Astrocyte of the spinal cord (primary cell): Measurements from ENCODE around the gene CA5A.
A peak's percentile ranks its signal among the peaks of the same experiment; 100 is the strongest.
"Not testable (repeated sequence)": the region's sequence is repeated elsewhere in the genome, so short reads cannot be mapped to it uniquely, and the experiment has no call there.

Experiments used
- DNase-seq: peaks from one replicate; pipeline ENCODE4 v3.0.0; 2011; ENCODE audit warnings: low read depth, low spot score
- H3K4me3 ChIP-seq: 2 replicates; pipeline ENCODE4 v1.5.1; 2011; ENCODE audit warnings: low read depth, mild to moderate bottlenecking, low read length, moderate library complexity
- CTCF ChIP-seq: IDR thresholded peaks from 2 replicates; pipeline ENCODE4 v1.5.1; 2012; ENCODE audit warnings: low read depth, mild to moderate bottlenecking, low read length, inconsistent platforms
- in situ Hi-C: cut with HindIII; loops from 2 replicates; pipeline ENCODE4 v1.10.0; 2017; ENCODE audit warnings: low sequenced_read_pairs

CA5A gene

DNA sequence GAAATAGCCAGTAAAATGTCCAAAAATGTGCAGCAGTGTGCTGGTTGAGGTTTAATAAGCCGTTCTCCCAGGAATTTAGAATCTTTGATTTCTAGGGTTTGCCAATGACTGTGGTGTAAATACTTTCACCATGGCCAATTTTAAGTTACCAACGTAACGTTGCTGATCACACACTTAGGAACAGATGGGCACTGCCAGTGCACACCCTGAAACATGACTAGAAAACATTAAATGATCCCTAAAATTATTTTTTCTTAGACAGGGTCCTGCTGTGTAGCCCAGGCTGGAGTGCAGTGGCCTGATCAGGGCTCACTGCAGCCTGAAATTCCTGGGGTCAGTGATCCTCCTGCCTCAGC, 3.2 kb downstream of the CA5A start:
- in situ Hi-C loops: no loop called here
- TF ChIP-seq CTCF: no peak
- no peak overlapping the region for H3K4me3 ChIP-seq
- DNase-seq: no peak

DNA sequence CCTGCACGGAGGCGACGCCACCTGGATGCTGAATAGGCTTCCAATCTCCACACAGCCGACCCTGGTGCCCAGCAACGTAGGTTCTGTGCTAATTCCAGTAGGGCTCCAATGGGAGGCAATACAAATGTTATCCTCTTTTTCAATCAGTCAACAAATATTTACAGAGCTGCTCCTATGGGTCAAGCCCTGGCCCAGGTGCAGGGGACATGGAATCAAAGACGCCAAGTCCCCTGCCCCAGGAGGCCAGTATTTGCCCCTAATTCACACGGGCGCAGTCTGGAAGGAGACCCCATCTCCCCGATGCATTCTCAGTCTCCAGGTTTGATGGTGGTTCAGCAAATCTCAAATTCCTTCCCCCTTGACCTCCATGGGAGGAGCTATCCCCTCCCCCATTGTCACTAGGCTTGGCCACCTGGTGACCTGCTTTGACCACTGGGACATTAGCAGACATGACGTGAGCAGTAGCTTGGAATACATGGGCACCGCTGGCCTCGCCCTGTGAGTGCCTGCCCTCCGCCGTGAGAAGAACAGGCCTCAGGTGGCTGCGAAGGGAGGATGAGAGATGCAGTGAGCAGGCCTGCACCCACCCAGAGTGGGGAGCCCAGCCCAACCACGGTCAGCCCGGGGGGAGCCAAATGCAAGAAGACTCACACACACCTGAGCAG, 3.7 kb downstream of the CA5A start:
- in situ Hi-C loops, DNase-seq: not testable (repeated sequence)

DNA sequence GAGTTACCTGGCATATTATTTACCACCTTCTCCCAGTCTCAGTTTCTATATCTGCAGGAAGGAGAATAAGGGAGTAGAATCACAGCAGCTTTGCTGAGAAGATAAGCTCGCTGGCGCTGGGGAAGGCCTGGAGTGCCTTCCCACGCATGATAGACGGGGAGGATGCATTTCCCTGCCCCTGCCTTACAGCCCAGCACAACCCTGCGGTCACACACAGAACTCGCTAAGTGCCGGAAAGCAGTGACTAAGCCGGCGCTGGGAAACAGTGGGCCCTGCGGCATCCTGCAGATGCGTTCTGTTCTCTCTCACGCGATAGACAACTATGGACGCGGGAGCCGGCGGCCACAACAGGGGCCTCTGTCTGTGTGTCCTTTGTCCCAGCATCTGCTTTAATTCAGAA, 4.8 kb downstream of the CA5A start:
- no peak for TF ChIP-seq CTCF
- peak; percentile 73 for DNase-seq
- in situ Hi-C loops: no loop called here
- H3K4me3 ChIP-seq: no peak overlapping the region

More for the DNA sequence above, 3.7 kb downstream of the CA5A start:
- H3K4me3 ChIP-seq: not testable (repeated sequence)

DNA sequence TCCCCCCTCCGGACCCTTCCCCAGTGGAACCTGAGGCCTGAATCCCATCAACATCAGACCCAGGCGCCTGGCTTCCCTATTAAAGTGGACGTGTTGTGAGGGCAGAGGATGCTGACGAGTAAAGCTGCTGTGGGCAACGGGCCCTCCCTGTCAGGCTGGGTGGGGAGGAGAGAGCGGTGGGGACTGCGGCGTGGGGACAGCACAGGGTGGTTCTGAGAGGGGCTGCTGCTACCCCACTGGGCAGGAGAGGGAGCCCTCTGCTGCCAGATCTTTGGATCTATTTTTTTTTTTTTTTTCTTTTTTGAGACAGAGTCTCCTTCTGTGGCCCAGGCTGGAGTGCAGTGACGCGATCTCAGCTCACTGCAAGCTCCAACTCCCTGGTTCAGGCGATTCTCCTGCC, 5.9 kb downstream of the CA5A start:
- H3K4me3 ChIP-seq: no peak overlapping the region
- no peak for DNase-seq
- in situ Hi-C loops: no loop called here
- TF ChIP-seq CTCF: peak; percentile 18

DNA sequence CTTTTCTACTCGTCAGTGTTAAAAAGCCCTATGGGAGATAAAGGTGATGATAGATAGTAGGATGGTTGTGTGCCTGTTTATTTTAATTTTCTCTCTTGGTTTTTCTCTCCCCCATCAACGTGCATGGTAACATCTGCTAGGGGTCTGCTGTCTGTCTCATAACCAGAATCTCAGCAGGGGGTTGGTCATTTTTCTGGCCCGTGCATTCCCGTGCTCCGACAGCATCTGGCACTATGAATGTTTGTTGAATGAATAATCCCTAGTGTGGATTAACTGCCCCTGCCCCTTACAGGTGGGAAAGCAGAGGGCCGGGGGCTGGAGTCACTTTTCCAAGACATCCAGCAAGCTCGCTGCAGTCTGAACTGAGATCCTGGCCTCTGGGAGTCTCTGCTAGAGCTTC, 6.3 kb downstream of the CA5A start:
- in situ Hi-C loops: no loop called here
- TF ChIP-seq CTCF: no peak
- H3K4me3 ChIP-seq: no peak overlapping the region
- no peak for DNase-seq

DNA sequence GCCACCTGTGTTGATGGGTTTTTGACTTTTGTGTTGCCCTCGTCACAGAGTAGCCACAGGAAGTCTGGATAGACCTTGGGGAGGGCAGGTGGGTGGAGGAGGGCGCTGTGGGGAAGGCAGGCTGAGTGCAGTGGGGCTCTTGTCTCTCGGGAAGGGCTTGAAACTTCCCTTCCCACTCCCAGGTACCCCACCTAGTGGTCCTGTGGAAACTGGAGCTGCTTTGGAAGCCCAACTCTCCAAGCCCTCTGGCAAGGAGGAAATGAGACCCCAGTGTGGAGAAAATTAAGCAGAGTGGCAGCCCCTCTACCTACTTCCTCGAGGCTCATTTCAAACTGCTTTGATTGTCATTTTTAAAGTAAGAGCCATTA, 9.2 kb downstream of the CA5A start:
- no peak overlapping the region for H3K4me3 ChIP-seq
- in situ Hi-C loops: no loop called here
- no peak for DNase-seq
- TF ChIP-seq CTCF: no peak

DNA sequence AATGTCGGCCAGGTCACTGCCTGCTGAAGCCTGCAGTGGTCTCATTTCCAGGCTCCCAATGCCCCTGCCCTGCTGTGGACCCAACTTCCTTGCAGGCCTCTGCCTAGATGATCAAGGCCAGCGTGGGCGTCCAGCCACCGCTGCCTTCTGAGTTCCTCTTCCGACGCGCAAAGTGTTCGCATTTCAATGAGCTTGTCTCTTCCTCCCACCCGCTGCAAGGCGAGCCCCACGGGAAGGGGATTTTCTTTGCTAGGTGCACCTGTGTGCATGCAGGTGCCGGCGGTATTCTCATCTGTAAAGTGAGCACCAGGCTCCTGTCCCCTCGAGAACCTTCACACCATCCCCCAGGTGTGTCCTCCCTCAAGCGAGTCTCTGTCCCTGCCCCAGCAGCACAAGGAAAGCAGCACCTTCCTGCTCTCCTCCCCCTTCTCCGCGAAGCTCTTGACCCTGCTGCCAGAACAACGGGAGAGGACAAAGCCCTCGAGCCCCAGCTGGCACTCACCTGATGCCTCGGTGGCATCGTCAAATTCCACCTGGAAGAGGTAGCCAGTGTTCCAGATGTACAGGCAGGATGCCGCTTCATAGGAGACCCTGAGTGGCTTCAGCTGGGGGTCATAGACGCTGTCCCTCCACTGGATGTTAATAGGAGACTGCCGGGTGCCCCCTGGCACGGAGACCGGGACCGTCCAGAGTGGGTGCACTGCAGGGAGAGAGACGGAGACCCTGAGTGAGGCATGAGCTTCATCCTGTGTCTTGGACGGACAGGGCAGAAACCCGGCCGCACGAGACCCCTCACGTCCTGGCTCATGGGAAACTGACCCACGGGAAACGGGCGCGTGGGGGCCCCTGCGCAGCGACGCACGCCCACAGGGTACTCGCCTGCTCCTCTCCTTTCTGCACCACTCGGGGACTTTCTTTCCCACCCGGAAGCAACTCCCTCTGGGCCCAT, 9.8 kb downstream of the CA5A start:
- H3K4me3 ChIP-seq: no peak overlapping the region
- no peak for DNase-seq
- no peak for TF ChIP-seq CTCF
- in situ Hi-C loops: no loop called here
